Measurements from ENCODE around the gene HCRTR1.

DNA sequence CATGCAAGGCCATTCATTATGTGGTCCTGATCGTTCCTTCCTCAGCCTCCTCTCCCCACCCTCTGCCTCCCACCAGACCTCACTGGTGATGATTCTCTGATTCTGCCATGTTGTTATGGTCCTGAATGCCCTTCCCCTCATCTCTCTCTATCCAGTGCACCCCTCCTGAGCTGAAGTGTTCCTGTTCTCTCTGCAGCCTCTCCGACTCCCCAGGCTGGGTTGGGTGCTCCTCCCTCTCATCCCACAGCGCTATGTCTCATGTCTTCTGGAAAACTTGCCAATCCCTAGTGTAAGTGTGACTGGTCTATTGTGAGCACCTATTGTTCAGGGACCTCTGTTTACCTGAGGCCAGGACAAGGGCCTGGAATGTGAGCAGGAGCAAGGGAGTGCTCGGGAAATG is 38.3 kb downstream of the HCRTR1 start:
- TF ChIP-seq MYC (IDR thresholded peaks at IDR 0.05; ENCODE audit: low read depth, low read length) (no peak), POLR2A (IDR thresholded peaks at IDR 0.05; ENCODE audit: low read depth, low read length) (no peak), GATA2 (IDR thresholded peaks at IDR 0.05; ENCODE audit: insufficient read depth, insufficient read length, low read depth, low read length) (no peak)
- TF ChIP-seq, protein P1, sequence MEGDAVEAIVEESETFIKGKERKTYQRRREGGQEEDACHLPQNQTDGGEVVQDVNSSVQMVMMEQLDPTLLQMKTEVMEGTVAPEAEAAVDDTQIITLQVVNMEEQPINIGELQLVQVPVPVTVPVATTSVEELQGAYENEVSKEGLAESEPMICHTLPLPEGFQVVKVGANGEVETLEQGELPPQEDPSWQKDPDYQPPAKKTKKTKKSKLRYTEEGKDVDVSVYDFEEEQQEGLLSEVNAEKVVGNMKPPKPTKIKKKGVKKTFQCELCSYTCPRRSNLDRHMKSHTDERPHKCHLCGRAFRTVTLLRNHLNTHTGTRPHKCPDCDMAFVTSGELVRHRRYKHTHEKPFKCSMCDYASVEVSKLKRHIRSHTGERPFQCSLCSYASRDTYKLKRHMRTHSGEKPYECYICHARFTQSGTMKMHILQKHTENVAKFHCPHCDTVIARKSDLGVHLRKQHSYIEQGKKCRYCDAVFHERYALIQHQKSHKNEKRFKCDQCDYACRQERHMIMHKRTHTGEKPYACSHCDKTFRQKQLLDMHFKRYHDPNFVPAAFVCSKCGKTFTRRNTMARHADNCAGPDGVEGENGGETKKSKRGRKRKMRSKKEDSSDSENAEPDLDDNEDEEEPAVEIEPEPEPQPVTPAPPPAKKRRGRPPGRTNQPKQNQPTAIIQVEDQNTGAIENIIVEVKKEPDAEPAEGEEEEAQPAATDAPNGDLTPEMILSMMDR (IDR thresholded peaks at IDR 0.05; ENCODE audit: extremely low read depth in 1 of 2, insufficient read depth in 1 of 2, low read depth in 1 of 2, low read length in 2 of 2) = no peak
- TF ChIP-seq, protein P2, sequence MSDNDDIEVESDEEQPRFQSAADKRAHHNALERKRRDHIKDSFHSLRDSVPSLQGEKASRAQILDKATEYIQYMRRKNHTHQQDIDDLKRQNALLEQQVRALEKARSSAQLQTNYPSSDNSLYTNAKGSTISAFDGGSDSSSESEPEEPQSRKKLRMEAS (IDR thresholded peaks at IDR 0.05; ENCODE audit: insufficient read depth, insufficient read length) = no peak

Measured in endothelial cell of umbilical vein (primary cell).